Measurements from ENCODE around the gene ICAM3.

The ICAM3 gene

DNA sequence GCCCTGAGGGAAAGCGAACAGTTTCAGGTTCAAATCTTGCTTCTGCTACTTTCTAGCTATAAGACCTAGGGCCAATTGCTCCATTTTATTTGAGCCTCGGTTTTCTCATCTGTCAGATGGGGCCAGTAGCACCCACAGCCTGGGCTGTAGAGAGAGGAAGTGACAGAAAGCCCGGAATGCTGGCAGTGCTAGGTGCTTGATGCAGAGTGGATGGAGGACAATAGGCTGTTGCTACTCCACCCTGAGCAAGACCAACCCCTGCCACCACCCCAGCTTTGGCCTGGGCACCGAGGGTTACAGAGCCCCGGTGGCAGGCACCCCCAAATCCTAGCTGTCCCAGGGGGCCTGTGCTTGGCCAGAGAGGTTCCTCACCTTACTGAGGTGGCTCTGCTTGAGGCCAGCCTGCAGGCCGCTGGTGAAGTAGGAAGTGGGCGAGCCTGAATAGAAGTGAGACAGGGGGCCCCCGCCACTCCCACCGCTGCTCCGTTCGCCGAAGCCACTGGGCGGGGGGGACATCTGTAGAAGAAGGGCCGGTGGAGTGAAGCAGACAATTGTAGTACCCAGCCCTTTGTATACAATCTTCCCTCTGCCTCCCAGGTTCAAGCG lies 21.5 kb downstream of the ICAM3 start:
- DNase-seq = no peak

DNA sequence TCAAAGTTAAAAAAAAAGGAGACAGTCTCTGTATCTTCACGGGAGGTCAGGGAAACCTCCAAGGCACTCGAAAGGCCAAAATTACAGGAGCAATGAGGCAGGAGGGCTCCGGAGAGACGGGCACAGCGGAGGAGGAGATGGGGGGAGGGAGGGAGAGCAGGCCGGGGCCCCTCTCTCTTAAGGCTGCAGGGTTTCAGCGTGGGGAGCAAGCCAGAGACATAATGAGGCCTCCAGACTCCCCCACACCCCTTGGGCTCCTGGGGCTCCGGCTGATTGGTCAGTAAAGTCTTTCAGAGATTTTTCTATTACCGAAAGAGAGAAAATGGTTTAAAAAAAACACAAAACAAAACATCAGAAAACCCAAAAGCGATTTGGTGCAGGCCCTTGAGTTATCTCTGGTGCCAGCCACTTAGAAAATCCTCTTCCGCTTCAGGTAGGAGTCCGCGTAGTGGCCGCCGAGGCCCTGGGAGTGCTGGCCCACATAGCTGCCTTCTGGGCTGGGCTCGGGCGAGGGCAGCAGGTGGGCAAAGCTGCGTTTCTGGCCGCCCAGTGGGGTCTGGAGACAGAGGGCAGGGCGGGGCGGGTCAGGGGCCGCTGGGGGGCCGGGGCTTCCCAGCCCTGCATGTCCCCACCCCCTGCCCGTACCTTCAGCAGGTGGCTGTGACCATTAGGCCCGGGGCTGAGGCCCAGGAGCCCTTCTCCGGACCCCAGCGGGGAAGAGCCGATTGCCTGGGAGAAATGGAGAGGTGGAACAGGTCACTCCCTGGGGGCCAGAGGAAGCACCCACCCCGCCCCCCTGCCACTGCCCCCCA lies 22.2 kb downstream of the ICAM3 start:
- DNase-seq = no peak

DNA sequence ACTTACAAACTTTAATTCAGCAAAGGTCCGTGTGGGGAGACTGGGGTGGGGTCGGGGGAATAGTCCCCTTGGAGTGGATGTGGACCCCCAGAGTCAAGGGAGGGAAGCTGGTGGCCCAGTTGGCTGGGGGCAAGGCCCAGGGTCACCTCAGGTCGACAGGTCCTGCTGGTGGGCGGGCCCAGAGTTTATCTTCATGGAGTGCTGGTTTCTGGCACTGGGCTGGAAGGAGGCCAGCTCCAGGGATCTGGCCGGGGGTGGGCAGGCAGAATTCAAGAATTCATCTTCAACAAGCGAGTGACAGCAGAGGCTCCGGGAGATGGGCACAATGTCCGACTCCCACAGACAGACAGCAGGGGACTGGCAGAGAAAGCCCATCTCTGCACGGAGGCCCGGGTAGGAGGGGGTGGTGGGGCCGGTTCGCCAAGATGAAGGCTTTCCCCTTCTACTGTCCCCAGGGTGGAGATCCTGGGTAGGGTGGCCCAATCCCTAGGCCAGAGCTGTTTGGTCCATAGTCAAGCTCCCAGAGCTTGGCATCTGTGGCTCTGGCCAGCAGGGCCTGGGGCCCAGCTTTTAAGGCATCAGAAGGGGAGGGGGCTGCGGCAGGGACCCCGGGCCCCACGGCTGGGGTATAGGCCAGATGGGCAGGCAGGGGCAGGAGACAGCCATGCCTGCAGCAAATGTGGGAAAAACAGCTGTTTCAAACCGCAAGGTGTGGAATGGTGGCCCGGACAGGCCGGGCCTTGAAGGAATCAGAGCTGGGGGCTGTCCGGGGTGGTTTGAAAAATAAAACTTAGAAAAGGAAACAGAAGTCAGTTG lies 23.0 kb downstream of the ICAM3 start:
- no peak for DNase-seq

DNA sequence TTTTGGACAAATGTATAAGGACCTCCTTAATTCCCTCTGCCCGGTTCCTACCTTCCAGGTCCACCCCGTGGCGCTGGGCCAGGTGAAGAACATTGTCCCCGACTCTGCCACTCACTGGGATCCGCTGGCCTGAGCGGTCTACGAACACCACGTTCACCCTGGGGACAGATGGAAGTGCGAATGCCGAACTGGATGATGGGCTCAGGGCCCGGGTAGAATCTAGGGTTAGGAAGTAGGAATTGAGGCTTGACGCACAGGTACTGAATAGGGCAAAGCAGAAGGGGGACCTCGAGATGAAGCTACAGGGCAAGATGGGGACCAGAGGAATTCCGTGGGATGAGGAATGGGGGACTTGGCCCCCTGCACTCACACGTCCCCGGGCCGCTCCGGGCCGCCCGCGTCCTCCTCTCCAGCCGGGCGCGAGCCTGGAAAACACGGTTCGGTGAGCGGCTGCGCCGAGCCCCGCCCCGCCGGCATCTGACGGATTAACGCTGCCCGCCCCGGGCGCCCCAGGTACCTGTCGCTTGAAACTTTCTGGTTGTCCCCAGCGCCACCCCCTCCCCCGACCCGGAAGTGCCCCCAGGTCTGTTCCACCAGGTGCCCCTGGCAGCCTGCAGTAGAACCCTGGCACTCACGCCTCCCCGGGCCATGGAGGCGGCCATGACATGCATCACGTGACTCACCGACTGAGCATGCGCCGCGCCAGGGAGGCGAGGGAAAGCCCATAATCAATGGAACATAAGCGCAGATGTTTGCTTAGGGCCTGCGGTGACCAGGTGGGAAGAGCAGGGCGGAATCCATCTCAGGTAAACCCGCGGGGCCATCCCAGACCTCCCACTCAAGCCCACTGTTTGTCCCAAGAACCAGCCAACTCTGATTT lies 23.8 kb downstream of the ICAM3 start, which contains the start of gene FDX2:
Gene FDX2 (minus strand): TSS at position 681 of the 880 bp plus-strand sequence. CDS start 19 bp downstream, at position 662.
- DNase-seq = peak; percentile 95

DNA sequence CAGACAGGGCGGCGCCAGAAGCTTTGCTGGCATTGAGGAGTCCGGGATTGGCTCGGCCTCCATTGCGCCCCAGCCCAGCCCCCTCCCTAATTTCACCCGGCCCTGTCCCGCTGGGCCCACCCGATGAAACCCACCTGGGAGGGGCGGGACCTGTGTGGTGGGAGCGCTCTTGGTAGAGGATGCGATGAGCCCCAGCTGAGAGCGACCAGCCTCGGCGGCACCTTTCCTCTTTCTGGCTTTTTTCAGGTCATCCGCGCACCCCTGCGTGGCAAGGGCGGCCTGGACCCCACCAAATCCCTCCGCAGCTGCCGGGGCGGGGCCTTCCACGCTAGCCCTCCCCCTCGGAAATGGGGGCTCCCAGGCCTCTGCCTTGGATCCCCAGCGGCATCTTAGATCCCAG lies 30.0 kb downstream of the ICAM3 start, which contains the start of gene ZGLP1:
Gene ZGLP1 (minus strand): TSS at position 393 of the 400 bp plus-strand sequence.
- no peak for DNase-seq

DNA sequence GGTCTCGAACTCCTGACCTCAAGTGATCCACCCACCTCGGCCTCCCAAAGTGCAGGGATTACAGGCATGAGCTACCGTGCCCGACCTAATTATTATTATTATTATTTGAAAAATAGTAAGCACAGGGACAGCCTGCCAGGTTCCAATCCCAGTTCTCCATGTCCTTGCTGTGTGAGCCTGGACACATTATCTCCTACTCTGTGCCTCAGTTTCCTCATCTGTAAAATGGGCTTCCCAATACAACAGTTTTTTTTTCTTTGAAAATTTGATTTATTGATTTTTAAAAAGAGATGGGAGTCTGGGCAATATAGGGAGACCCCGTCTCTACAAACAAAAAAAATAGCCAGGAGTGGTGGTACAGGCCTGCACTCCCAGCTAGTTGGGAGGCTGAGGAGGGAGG lies 33.1 kb downstream of the ICAM3 start:
- no peak for DNase-seq

DNA sequence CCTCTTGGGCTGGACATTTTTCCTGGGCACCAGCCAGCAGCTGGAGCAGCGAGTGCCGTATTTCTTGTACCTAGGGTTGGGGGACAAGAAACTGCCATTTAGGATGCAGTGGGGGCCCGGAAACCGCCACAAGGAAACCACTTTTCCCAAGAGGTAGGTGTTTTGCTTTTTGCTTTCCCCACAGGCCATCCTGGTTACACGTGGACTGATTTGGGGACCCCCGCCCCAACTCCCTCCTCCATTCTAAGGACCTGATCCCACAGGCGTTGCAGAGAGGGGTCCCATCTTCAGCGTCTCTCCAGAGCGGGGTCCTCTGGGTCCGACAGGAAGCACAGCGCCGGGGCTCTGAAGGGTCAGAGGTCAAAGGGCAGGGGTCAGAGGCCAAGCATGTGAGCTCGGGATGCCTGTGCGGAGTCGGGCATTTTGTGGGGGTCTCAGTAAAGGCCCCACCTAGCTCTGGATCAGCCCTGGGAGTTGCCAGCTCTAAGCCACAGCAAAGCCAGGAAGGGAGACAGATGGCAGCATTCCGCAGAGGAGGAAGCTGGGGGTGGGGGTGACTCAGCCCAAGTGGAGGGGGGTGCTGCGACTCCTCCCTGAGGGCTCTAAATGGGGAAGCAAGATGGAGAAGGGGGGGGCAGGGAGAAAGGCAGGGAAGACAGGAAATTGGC lies 34.2 kb downstream of the ICAM3 start:
- DNase-seq = no peak

DNA sequence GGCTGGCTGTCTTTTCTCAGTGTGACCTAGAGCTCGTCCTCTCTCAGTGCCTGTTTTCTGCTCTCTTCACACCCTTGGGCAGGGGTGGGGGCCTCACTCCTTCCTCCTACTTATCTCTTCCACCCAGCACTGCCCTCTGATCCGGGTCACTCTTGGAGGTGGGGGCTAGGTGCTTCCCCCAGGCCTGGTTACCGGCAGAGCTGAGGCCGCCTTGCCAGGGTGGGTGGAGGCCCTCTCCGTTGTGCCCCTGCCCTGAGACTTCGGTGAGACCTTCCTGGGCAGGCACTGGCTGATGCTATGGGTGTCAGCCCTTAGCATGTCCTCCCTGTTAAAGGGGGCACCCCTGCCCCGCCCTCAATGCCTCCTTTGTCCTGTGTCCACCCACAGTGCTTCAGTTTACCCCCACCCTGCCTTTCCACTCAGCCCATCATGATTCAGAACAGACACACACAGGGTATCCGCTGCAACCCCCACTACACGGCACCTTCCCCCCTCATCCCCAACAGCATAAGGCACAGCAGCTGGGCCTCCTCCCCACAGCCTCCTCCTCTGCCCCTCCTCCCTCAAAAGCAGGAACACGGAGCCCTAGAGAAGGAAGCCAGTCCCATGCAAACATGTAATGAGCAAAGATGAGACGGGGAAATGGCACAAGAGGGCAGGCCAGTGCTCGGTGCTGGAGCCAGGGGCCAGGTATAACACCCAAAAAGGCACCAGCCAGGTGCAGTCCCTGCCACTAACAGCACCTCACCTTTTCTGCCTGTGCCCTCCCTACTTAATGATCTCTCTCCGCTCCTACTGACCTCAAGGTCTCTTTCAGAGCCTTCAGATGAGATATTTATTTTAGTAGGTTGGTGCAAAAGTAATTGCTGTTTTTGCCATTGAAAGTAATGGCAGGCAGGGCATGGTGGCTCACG lies 39.6 kb downstream of the ICAM3 start:
- DNase-seq = no peak

DNA sequence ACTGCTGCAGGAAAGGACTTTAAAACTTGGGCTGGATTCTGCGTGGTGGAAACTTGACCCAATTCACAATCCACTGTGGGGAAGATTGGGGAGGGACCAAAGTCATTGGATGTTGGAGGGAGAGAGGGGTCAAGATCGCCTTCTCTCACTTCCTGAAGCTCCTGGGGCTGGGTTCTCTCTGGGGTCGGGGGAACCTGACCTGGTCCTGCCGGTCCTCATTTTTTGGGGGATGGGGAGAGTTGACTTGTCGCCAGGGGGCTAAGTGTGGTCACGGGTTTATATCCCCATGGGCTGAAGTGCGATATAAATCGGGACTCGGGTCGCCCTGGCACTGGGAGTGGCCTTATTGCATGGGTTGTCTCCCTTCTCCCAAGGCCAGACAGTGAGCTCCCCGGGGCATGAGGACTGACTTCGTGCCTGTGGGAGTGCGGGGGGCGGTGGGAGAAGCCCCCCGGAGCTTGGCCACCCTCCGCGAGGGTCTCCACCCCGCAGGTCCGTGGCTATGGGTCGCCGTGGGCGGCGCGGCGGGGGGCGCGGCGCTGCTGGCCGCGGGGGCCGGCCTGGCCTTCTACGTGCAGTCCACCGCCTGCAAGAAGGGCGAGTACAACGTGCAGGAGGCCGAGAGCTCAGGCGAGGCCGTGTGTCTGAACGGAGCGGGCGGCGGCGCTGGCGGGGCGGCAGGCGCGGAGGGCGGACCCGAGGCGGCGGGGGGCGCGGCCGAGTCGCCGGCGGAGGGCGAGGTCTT lies 43.4 kb downstream of the ICAM3 start:
- DNase-seq = no peak

DNA sequence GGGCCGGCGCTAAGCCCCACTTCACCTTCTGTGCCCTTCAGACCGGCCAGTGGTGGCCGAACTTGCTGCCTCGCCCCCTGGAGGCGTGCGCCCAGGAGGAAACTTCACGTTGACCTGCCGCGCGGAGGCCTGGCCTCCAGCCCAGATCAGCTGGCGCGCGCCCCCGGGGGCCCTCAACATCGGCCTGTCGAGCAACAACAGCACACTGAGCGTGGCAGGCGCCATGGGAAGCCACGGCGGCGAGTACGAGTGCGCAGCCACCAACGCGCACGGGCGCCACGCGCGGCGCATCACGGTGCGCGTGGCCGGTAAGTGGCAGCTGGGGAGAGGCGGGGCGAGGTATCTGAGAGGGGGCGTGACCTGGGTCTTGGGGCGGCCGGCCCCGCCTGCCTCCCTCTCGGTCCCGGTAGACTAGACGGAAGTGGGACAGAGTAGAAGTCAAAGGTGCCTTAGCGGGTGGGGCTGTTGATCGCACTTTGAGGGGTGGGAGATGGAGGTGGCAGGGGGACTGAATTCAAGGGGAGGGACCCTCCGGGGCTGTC lies 44.0 kb downstream of the ICAM3 start:
- peak; percentile 66 to 74 for DNase-seq

DNA sequence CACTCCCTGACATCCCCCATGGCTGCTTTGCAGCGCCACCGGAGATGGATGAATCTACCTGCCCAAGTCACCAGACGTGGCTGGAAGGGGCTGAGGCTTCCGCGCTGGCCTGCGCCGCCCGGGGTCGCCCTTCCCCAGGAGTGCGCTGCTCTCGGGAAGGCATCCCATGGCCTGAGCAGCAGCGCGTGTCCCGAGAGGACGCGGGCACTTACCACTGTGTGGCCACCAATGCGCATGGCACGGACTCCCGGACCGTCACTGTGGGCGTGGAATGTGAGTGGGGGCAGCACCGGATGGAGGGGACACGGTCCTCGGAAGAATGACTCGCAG lies 45.1 kb downstream of the ICAM3 start:
- DNase-seq = peak in 1 of 2 experiments; percentile 30

DNA sequence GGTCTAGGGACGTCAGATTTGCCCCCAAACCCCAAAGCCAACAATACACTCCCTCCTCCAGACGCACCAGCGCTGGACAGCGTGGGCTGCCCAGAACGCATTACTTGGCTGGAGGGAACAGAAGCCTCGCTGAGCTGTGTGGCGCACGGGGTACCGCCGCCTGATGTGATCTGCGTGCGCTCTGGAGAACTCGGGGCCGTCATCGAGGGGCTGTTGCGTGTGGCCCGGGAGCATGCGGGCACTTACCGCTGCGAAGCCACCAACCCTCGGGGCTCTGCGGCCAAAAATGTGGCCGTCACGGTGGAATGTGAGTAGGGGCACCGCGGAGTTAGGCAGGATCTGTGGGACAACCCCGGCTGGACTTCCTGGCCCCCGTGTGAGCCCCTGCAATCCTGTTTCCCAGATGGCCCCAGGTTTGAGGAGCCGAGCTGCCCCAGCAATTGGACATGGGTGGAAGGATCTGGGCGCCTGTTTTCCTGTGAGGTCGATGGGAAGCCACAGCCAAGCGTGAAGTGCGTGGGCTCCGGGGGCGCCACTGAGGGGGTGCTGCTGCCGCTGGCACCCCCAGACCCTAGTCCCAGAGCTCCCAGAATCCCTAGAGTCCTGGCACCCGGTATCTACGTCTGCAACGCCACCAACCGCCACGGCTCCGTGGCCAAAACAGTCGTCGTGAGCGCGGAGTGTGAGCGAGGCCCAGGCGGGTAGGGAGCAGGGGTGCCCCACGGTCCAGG lies 45.6 kb downstream of the ICAM3 start:
- no peak for DNase-seq

DNA sequence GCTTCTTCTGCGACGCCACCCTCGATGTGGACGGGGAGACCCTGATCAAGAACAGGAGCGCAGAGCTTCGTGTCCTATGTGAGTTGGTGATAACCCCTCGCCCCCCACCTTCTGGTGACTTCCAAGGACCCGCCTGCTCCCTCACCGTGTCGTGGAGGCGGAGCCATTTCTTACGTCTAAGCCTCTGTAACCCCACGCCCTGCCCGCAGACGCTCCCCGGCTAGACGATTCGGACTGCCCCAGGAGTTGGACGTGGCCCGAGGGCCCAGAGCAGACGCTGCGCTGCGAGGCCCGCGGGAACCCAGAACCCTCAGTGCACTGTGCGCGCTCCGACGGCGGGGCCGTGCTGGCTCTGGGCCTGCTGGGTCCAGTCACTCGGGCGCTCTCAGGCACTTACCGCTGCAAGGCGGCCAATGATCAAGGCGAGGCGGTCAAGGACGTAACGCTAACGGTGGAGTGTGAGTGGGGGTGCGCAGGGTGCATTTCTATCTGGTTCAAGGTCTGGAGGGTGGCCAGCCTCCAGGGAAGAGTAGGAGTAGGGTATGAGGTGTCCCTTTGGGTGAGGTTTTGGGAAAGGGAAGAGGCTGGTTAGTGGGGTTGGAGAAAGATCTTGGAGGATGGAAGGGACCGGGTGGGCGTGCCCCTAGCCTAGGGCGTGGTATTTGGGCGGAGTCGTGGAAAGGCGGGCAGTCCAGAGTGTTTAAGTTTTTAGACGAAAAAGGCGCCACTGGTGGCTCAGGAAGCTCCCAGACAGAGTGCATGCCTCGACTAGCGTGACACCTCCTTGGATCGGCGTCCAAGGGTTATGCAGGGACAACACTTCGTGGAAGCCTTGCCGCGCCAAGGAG lies 46.4 kb downstream of the ICAM3 start:
- DNase-seq = no peak

DNA sequence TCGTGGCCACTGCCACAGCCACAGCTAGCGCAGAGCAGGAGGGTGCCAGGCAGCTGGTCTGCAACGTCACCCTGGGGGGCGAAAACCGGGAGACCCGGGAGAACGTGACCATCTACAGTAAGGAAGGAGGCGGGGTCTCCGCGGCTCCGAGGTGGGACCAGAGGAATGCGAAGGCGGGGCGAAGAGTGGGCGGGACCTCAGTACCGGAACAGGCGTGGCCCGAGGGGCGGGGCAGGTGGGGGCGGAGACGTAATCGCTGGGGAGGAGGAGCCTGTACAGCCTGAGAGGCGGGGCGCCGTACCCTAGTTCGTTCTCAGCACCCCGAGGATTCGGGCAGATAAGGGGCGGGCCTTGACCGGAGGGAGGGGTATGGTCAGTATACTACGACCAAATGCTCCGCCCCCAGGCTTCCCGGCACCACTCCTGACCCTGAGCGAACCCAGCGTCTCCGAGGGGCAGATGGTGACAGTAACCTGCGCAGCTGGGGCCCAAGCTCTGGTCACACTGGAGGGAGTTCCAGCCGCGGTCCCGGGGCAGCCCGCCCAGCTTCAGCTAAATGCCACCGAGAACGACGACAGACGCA lies 47.1 kb downstream of the ICAM3 start:
- DNase-seq = peak; percentile 83

DNA sequence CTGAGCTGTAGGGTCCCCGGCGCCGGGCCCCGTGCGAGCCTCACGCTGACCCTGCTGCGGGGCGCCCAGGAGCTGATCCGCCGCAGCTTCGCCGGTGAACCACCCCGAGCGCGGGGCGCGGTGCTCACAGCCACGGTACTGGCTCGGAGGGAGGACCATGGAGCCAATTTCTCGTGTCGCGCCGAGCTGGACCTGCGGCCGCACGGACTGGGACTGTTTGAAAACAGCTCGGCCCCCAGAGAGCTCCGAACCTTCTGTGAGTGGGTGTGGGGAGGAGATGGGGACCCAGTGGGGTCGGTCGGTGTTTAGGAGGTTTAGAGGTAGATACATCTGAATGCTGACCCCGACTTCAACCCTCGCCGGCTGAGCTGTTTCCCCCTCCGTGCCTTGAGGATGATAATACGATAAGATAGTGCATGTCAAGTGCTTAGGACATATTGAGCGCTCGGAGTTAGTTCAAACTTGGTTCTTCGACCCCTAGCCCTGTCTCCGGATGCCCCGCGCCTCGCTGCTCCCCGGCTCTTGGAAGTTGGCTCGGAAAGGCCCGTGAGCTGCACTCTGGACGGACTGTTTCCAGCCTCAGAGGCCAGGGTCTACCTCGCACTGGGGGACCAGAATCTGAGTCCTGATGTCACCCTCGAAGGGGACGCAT lies 47.7 kb downstream of the ICAM3 start:
- DNase-seq = peak in 1 of 2 experiments; percentile 24

DNA sequence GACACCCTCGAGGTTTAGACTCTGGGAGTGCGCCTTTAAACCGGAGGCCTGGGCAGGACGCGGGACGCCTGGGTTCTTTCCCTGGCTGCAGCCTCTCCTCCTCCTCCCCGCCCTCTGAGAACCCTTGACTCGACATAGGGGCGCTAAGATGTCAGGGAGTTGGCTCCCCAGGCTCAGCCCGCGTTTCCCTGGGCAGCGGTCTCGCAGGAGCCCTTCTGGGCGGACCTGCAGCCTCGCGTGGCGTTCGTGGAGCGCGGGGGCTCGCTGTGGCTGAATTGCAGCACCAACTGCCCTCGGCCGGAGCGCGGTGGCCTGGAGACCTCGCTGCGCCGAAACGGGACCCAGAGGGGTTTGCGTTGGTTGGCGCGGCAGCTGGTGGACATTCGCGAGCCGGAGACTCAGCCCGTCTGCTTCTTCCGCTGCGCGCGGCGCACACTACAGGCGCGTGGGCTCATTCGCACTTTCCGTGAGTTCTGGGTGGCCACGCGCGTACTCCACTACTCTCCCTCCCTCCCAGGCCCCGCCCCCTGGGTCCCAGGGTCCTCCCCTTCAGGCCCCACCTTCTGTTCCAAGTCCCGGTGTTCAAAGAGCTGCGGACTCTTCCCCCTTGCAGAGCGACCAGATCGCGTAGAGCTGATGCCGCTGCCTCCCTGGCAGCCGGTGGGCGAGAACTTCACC lies 48.4 kb downstream of the ICAM3 start:
- DNase-seq = peak; percentile 67 to 76

Data from activated CD4-positive, alpha-beta T cell treated with anti-CD3 and anti-CD28 coated beads, Interleukin-2, amount 50 U/mL, for 48 hours (primary cell).